Measurements from ENCODE around the gene MTCL3.
"Not testable (repeated sequence)": the region's sequence is repeated elsewhere in the genome, so short reads cannot be mapped to it uniquely, and the experiment has no call there.

The MTCL3 gene

DNA sequence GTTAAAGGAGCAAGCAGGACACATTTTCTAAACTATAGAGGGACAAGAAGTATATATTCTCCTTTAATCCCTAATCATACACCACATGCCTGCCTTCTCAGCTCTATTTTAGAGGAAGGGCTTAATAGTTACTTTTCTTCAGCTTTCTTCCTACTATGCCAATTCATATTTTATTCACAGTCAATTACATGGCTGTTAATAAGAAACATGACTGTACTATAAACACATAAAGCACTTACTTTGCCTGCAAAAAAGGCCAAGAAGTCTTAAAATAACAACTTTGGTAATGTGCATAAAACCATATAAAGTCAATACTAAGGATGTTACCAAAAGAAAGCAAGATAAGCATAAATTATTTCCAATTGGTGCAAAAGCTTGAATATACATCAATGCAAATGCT lies 66.3 kb downstream of the MTCL3 start:
- POLR2A ChIA-PET, result interaction anchor here (0.7 kb wide), 1 partner anchor 897 kb away, joined by 3 read pairs; no protein-coding TSS in a partner anchor
- CTCF ChIA-PET, result no interaction called here

DNA sequence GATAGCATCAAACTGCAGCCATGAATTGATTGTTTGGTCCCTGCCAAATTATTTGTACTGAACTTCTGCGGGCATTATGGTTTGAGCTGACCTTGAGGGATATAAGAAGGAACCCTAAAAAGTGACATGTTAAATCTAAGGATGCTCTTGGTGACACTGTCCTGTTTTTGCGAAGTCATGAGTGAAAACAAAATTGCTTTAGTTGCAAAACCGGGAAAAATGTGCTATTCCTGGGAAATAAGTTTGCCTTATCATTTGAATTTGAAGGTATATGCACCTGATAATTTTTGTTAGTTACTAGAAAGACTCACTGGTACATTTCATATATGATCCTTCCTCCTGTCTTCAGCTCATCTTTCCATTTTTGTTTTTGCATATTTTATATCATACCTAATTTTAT lies 67.7 kb downstream of the MTCL3 start:
- no peak for DNase-seq
- H3K36me3 Mint-ChIP-seq (ENCODE audit: low read depth), result no peaks in the 10 kb centered on the region
- no peak overlapping the region for H3K4me3 Mint-ChIP-seq
- no peaks in the 10 kb centered on the region for H3K4me1 Mint-ChIP-seq (ENCODE audit: low read depth)
- no peak overlapping the region for H3K27ac Mint-ChIP-seq
- ATAC-seq, result no peak
- H3K27me3 Mint-ChIP-seq (ENCODE audit: low read depth), result peaks cover 5% of the 10 kb centered on the region
- ChIA-PET CTCF (no interaction called here), POLR2A (no interaction called here)
- no peaks in the 10 kb centered on the region for H3K9me3 Mint-ChIP-seq (ENCODE audit: insufficient read depth)

More for the DNA sequence above, 66.3 kb downstream of the MTCL3 start:
- Mint-ChIP-seq H3K27ac (no peak overlapping the region), H3K4me3 (no peak overlapping the region), H3K27me3 (ENCODE audit: low read depth) (peaks cover 9% of the 10 kb centered on the region), H3K4me1 (ENCODE audit: low read depth) (no peaks in the 10 kb centered on the region), H3K9me3 (ENCODE audit: insufficient read depth) (no peaks in the 10 kb centered on the region), H3K36me3 (ENCODE audit: low read depth) (no peaks in the 10 kb centered on the region)
- DNase-seq (no peak), ATAC-seq (no peak)

DNA sequence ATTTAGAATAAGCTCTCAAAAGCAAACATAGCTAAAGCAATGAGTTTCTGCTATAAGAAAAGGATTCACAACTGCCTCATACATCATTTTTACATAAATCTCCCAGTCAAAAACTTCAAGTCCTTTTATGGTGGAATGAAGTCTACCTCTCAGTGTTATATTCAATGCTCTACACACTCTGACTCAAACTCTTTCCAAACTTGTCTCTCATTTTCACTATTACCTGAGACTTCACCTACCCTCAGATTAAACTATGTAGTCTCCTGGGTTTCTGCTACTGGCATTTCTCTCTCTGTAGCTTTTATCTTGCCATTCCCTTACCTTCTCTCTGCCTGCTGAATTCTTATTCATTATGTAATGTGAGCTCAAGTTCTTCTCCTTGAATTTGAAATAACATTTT lies 71.4 kb downstream of the MTCL3 start:
- Mint-ChIP-seq H3K9me3 (ENCODE audit: insufficient read depth) (no peaks in the 10 kb centered on the region), H3K27ac (no peak overlapping the region), H3K27me3 (ENCODE audit: low read depth) (no peaks in the 10 kb centered on the region), H3K36me3 (ENCODE audit: low read depth) (no peaks in the 10 kb centered on the region), H3K4me3 (no peak overlapping the region), H3K4me1 (ENCODE audit: low read depth) (no peaks in the 10 kb centered on the region)
- ChIA-PET CTCF (interaction anchor here (1.2 to 1.6 kb wide), 3 partner anchors 27 to 99 kb away, joined by 3 to 5 read pairs (median 5); no protein-coding TSS in a partner anchor), POLR2A (interaction anchor here (1.4 kb wide), 1 partner anchor 69 kb away, joined by 3 read pairs; no protein-coding TSS in a partner anchor)
- ATAC-seq, result no peak
- DNase-seq, result no peak

DNA sequence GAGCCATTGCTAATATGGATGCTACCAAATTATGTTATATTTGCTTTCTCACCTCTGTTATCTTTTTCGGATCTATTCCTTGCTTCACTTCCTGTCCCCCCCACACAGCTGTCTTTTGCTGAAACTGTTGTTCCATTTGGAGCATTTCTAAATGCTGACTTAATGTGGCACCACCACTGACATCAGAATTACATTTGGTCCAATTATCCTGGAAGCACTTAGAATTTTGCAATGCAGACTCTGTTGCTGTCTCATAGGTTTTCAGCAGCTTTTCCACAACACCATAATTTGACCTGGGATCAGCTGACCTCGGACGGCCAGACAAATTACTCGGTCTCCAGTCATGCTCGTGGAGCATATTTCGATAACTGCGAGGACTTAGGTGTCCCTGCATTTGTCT lies 72.8 kb downstream of the MTCL3 start:
- no peak for ATAC-seq
- H3K4me3 Mint-ChIP-seq, result no peak overlapping the region
- H3K27ac Mint-ChIP-seq, result no peak overlapping the region
- H3K4me1 Mint-ChIP-seq (ENCODE audit: low read depth), result no peaks in the 10 kb centered on the region
- CTCF ChIA-PET, result interaction anchor here (1.6 kb wide), 1 partner anchor 70 kb away, joined by 5 read pairs; no protein-coding TSS in a partner anchor
- DNase-seq, result no peak
- H3K36me3 Mint-ChIP-seq (ENCODE audit: low read depth), result no peaks in the 10 kb centered on the region
- POLR2A ChIA-PET, result no interaction called here
- H3K27me3 Mint-ChIP-seq (ENCODE audit: low read depth), result no peaks in the 10 kb centered on the region
- H3K9me3 Mint-ChIP-seq (ENCODE audit: insufficient read depth), result no peaks in the 10 kb centered on the region

DNA sequence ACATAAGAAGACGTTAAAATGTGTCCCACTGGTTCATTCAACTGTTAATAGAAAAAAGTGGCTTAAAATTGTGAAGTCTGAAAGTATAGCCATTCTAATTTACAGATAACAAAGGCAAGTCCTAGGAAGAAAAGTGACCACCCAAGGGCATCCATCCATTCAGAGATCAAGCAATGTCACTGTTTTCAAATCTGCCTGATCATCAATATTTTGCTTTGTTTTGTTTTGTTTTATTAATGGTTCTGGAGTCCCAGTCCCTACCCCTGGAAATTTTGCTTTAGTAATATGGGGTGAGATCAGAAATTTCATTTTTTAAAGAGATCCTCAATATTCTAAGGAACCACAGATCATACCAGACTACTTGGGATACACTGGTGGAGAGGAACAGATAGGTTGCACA lies 77.3 kb downstream of the MTCL3 start:
- ATAC-seq (no peak), DNase-seq (no peak)
- Mint-ChIP-seq H3K27ac (no peak overlapping the region), H3K9me3 (ENCODE audit: insufficient read depth) (no peaks in the 10 kb centered on the region), H3K4me1 (ENCODE audit: low read depth) (no peaks in the 10 kb centered on the region), H3K36me3 (ENCODE audit: low read depth) (no peaks in the 10 kb centered on the region), H3K27me3 (ENCODE audit: low read depth) (peaks cover 4% of the 10 kb centered on the region), H3K4me3 (no peak overlapping the region)
- ChIA-PET POLR2A (no interaction called here), CTCF (no interaction called here)

DNA sequence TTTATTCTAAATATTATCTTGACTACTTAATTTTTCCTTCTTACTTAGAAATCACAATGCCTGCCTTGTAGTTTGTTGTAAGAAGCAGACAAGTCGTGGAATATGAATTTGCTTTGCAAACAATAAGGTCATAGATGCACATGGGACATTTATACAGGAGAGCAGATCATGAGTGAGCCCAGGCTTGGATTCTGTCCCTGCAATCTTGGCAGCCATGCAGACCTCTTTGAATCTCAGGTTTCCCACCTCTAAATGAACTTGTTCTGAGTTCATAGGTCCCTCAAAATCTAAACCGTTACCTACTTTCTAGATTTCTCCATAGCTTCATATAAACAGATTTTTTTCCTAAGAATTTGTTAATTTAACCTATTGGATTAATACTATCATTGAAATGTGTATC lies 79.4 kb downstream of the MTCL3 start:
- CTCF ChIA-PET, result no interaction called here
- DNase-seq (no peak), ATAC-seq (no peak)
- no peaks in the 10 kb centered on the region for H3K4me1 Mint-ChIP-seq (ENCODE audit: low read depth)
- no peaks in the 10 kb centered on the region for H3K9me3 Mint-ChIP-seq (ENCODE audit: insufficient read depth)
- H3K36me3 Mint-ChIP-seq (ENCODE audit: low read depth), result no peaks in the 10 kb centered on the region
- no peak overlapping the region for H3K27ac Mint-ChIP-seq
- no peak overlapping the region for H3K4me3 Mint-ChIP-seq
- peaks cover 6% of the 10 kb centered on the region for H3K27me3 Mint-ChIP-seq (ENCODE audit: low read depth)
- POLR2A ChIA-PET, result no interaction called here

DNA sequence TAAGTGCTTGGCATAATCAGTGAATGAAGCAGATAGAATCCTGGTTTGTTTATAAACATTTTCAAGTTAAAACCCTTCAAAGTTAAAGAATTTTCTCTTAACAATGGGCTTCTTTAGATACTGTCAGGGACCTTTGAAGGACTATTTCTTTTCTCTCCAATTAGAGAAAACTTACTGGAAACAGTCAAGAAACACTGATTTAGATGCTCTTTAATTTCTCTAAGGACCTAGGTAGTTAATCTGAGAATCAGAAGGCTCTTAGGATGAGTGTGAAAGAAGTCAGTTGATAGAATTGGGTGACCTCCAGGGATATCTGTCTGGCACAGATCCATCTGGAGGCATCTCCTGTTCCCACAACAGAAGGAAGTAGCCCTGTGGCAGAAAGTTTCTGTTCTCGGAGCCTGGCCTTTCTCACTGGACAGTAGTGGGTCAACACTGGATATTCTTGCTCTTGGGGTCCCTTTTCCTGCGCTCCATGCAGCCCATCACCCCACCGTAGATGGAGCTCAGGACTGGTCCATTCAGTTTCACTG lies 82.5 kb downstream of the MTCL3 start:
- DNase-seq (no peak), ATAC-seq (no peak)
- POLR2A ChIA-PET, result no interaction called here
- CTCF ChIA-PET, result no interaction called here
- no peaks in the 10 kb centered on the region for H3K9me3 Mint-ChIP-seq (ENCODE audit: insufficient read depth)
- H3K4me3 Mint-ChIP-seq, result no peak overlapping the region
- no peak overlapping the region for H3K27ac Mint-ChIP-seq
- peaks cover 8% of the 10 kb centered on the region for H3K27me3 Mint-ChIP-seq (ENCODE audit: low read depth)
- no peaks in the 10 kb centered on the region for H3K4me1 Mint-ChIP-seq (ENCODE audit: low read depth)
- H3K36me3 Mint-ChIP-seq (ENCODE audit: low read depth), result no peaks in the 10 kb centered on the region

DNA sequence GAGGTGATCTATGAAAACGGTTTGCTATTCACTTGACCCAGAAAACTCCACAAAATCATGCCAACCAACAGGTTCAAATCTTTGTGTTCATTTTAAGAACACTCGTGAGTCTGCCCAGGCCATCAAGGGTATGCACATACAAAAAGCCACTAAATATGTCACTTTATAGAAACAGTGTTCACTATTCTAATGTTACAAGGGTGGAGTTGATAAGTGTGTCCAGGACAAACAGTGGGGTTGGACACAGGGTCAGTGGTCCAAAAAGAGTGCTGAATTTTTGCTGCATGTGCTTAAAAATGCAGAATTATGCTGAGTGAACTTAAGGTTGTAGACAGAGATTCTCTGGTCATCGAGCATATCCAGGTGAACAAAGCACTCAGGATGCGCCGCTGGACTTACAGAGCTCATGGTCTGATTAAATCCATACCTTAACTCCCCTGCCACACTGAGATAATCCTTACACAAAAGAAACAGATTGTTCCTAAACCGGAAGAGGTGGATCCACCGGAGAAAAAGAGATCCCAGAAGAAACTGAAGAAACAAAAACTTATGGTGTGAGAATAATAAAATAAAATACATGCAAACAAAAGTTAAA lies 83.4 kb downstream of the MTCL3 start:
- CTCF ChIA-PET, result no interaction called here
- Mint-ChIP-seq H3K4me3 (no peak overlapping the region), H3K27me3 (ENCODE audit: low read depth) (peaks cover 8% of the 10 kb centered on the region), H3K36me3 (ENCODE audit: low read depth) (no peaks in the 10 kb centered on the region), H3K4me1 (ENCODE audit: low read depth) (no peaks in the 10 kb centered on the region), H3K9me3 (ENCODE audit: insufficient read depth) (no peaks in the 10 kb centered on the region), H3K27ac (no peak overlapping the region)
- DNase-seq (no peak), ATAC-seq (no peak)
- POLR2A ChIA-PET, result no interaction called here

DNA sequence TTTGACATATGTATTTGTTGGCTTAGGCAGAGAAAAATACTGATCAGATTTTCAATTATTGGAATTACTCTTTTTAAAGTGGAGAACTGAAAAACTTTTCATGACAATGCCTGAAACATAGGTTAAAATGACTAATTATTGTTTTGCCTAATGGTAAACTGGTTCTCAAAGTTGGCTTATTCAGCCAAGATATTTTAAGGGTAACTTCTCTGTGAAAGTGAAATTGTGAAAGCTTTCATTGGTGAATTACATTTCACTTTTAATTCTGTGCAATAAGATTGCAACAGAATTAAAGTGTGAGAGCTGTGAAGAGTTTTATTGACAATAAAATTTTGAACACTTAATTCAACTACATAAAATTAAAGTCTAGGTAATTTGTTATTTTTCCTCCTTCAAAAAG lies 84.5 kb downstream of the MTCL3 start:
- DNase-seq (no peak), ATAC-seq (no peak)
- H3K4me3 Mint-ChIP-seq, result no peak overlapping the region
- H3K27ac Mint-ChIP-seq, result no peak overlapping the region
- H3K27me3 Mint-ChIP-seq (ENCODE audit: low read depth), result peaks cover 8% of the 10 kb centered on the region
- no peaks in the 10 kb centered on the region for H3K9me3 Mint-ChIP-seq (ENCODE audit: insufficient read depth)
- no peaks in the 10 kb centered on the region for H3K36me3 Mint-ChIP-seq (ENCODE audit: low read depth)
- ChIA-PET CTCF (no interaction called here), POLR2A (interaction anchor here (0.6 kb wide), 1 partner anchor 10 kb away, joined by 3 read pairs; no protein-coding TSS in a partner anchor)
- H3K4me1 Mint-ChIP-seq (ENCODE audit: low read depth), result no peaks in the 10 kb centered on the region

DNA sequence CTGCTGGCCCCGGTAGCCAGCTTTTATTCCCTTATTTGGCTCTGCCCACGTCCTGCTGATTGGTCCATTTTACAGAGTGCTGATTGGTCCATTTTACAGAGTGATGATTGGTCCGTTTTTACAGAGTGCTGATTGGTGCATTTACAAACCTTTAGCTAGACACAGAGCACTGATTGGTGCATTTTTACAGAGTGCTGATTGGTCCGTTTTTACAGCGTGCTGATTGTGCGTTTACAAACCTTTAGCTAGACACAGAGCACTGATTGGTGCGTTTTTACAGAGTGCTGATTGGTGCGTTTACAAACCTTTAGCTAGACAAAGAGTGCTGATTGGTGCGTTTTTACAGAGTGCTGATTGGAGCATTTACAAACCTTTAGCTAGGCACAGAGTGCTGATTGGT lies 90.6 kb downstream of the MTCL3 start:
- not testable (repeated sequence) for H3K27ac Mint-ChIP-seq

DNA sequence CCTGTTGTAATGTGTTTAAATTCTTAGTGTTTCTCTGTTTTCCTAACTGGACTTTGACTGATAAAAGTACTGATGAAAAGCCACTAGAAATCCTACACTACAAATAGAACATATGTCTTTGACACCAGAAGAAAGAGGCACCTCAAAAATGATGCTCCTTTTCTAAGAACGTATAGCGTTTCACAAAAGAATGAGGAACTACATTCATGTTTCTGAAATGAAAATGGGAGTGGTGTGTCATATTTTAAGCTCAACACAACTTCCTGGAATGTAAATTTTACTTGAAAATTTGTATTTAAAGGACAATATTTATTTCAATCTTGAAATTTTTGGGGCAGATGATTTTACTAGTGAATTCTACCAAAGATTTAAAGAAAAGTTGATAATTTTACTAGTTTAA lies 95.2 kb downstream of the MTCL3 start:
- Mint-ChIP-seq H3K4me3 (no peak overlapping the region), H3K27me3 (ENCODE audit: low read depth) (no peaks in the 10 kb centered on the region), H3K36me3 (ENCODE audit: low read depth) (no peaks in the 10 kb centered on the region), H3K4me1 (ENCODE audit: low read depth) (peaks cover 6% of the 10 kb centered on the region), H3K27ac (no peak overlapping the region), H3K9me3 (ENCODE audit: insufficient read depth) (peaks cover 2% of the 10 kb centered on the region)
- DNase-seq (no peak), ATAC-seq (no peak)
- ChIA-PET POLR2A (no interaction called here), CTCF (no interaction called here)

More for the DNA sequence above, 90.6 kb downstream of the MTCL3 start:
- H3K4me3 Mint-ChIP-seq; DNase-seq; H3K27me3 Mint-ChIP-seq (ENCODE audit: low read depth); H3K36me3 Mint-ChIP-seq (ENCODE audit: low read depth); ATAC-seq; H3K9me3 Mint-ChIP-seq (ENCODE audit: insufficient read depth); H3K4me1 Mint-ChIP-seq (ENCODE audit: low read depth); CTCF ChIA-PET: not testable (repeated sequence)
- POLR2A ChIA-PET, result interaction anchor here (0.6 kb wide), 1 partner anchor 412 kb away, joined by 4 read pairs; no protein-coding TSS in a partner anchor
